ENCODE data around the gene SEMA6A. TPM values are rescaled to one million over a fixed set of nuclear protein-coding genes. Genes with fewer than 3 reads are reported as not detected.

The SEMA6A gene
- total RNA-seq, 4 donors from 2014 or later: 76.7 to 231 (median 117) TPM

- 93 to 100% methylated on average over 1 of the region's 1 CpG for WGBS, 2 donors (ENCODE audit: low coverage in 1 of 2)
- DNase-seq: no peak
Observed at GRCh38 chr5:116616876-116617275, 42.3 kb upstream of the SEMA6A start.

GRCh38 chr5:116614603-116614920 is 39.9 kb upstream of the SEMA6A start:
- Histone ChIP-seq H3K4me3 (no peak overlapping the region), H3K4me1 (no peaks in the 10 kb centered on the region), H3K36me3 (no peaks in the 10 kb centered on the region), H3K27me3 (no peaks in the 10 kb centered on the region), H3K9me3 (no peaks in the 10 kb centered on the region), H3K27ac (no peak overlapping the region)
- in situ Hi-C loops (cut with MboI; ENCODE audit: low pct_ligation_motif_present in 1 of 4, low pct_unique_long_range_greater_than_20kb in 1 of 4, low sequenced_read_pairs in 3 of 4): no loop called here
- WGBS, 2 donors (ENCODE audit: low coverage in 1 of 2): 62 to 82% methylated on average over 4 to 5 of the region's 5 CpGs
- TF ChIP-seq POLR2A (IDR thresholded peaks at IDR 0.05) (no peak), POLR2AphosphoS5 (IDR thresholded peaks at IDR 0.05) (no peak), EP300 (IDR thresholded peaks at IDR 0.05; ENCODE audit: low read depth) (no peak), CTCF (IDR thresholded peaks at IDR 0.05) (no peak)
- intact Hi-C loops (cut with DNase I; ENCODE audit: low total_unique reads): no loop called here
- no peak for DNase-seq

More at GRCh38 chr5:116616876-116617275, 42.3 kb upstream of the SEMA6A start:
- intact Hi-C loops (cut with DNase I; ENCODE audit: low total_unique reads) (no loop called here), in situ Hi-C loops (cut with MboI; ENCODE audit: low pct_ligation_motif_present in 1 of 4, low pct_unique_long_range_greater_than_20kb in 1 of 4, low sequenced_read_pairs in 3 of 4) (no loop called here)
- no peak for TF ChIP-seq POLR2AphosphoS5 (IDR thresholded peaks at IDR 0.05)
- no peaks in the 10 kb centered on the region for H3K9me3 ChIP-seq
- H3K4me3 ChIP-seq: no peak overlapping the region
- H3K36me3 ChIP-seq: no peaks in the 10 kb centered on the region
- H3K27ac ChIP-seq: no peak overlapping the region
- H3K4me1 ChIP-seq: no peaks in the 10 kb centered on the region
- H3K27me3 ChIP-seq: no peaks in the 10 kb centered on the region

- in situ Hi-C loops (cut with MboI; ENCODE audit: low pct_ligation_motif_present in 1 of 4, low pct_unique_long_range_greater_than_20kb in 1 of 4, low sequenced_read_pairs in 3 of 4): no loop called here
- intact Hi-C loops (cut with DNase I; ENCODE audit: low total_unique reads): no loop called here
- no peak overlapping the region for H3K27ac ChIP-seq
Observed at GRCh38 chr5:116613445-116613844, 38.8 kb upstream of the SEMA6A start.

GRCh38 chr5:116612431-116612830 is 37.8 kb upstream of the SEMA6A start:
- in situ Hi-C loops (cut with MboI; ENCODE audit: low pct_ligation_motif_present in 1 of 4, low pct_unique_long_range_greater_than_20kb in 1 of 4, low sequenced_read_pairs in 3 of 4): no loop called here
- Histone ChIP-seq H3K9me3 (no peaks in the 10 kb centered on the region), H3K27ac (no peak overlapping the region), H3K4me3 (no peak overlapping the region), H3K27me3 (no peaks in the 10 kb centered on the region), H3K36me3 (no peaks in the 10 kb centered on the region), H3K4me1 (no peaks in the 10 kb centered on the region)
- no peak for DNase-seq
- WGBS, 2 donors (ENCODE audit: low coverage in 1 of 2): 86 to 87% methylated on average over 5 of the region's 5 CpGs
- intact Hi-C loops (cut with DNase I; ENCODE audit: low total_unique reads): no loop called here
- TF ChIP-seq CTCF (IDR thresholded peaks at IDR 0.05) (no peak), POLR2AphosphoS5 (IDR thresholded peaks at IDR 0.05) (no peak), EP300 (IDR thresholded peaks at IDR 0.05; ENCODE audit: low read depth) (no peak), POLR2A (IDR thresholded peaks at IDR 0.05) (no peak)

More at GRCh38 chr5:116613445-116613844, 38.8 kb upstream of the SEMA6A start:
- DNase-seq: no peak
- Histone ChIP-seq H3K4me1 (no peaks in the 10 kb centered on the region), H3K4me3 (no peak overlapping the region), H3K36me3 (no peaks in the 10 kb centered on the region), H3K9me3 (no peaks in the 10 kb centered on the region), H3K27me3 (no peaks in the 10 kb centered on the region)
- WGBS, 2 donors (ENCODE audit: low coverage in 1 of 2): 75 to 81% methylated on average over 1 of the region's 1 CpG
- TF ChIP-seq EP300 (IDR thresholded peaks at IDR 0.05; ENCODE audit: low read depth) (no peak), POLR2A (IDR thresholded peaks at IDR 0.05) (no peak), POLR2AphosphoS5 (IDR thresholded peaks at IDR 0.05) (no peak), CTCF (IDR thresholded peaks at IDR 0.05) (no peak)

GRCh38 chr5:116605310-116606070 is 30.9 kb upstream of the SEMA6A start:
- no peak for TF ChIP-seq EP300 (IDR thresholded peaks at IDR 0.05; ENCODE audit: low read depth)
- TF ChIP-seq POLR2AphosphoS5 (IDR thresholded peaks at IDR 0.05): no peak
- TF ChIP-seq CTCF (IDR thresholded peaks at IDR 0.05): no peak
- TF ChIP-seq POLR2A (IDR thresholded peaks at IDR 0.05): no peak
- 67 to 76% methylated on average over 2 to 4 of the region's 4 CpGs for WGBS, 2 donors (ENCODE audit: low coverage in 1 of 2)
- intact Hi-C loops (cut with DNase I; ENCODE audit: low total_unique reads) (no loop called here), in situ Hi-C loops (cut with MboI; ENCODE audit: low pct_ligation_motif_present in 1 of 4, low pct_unique_long_range_greater_than_20kb in 1 of 4, low sequenced_read_pairs in 3 of 4) (no loop called here)
- no peak for DNase-seq
- Histone ChIP-seq H3K4me3 (no peak overlapping the region), H3K9me3 (no peaks in the 10 kb centered on the region), H3K27me3 (no peaks in the 10 kb centered on the region), H3K36me3 (no peaks in the 10 kb centered on the region), H3K4me1 (no peaks in the 10 kb centered on the region), H3K27ac (no peak overlapping the region)

Measured in transverse colon (tissue), 4 donors.